DMS153 treated with DMSO at 0.1 percent for 48 hours (cell line): ENCODE measurements around the gene HSPB1.
"Not testable (repeated sequence)": the region's sequence is repeated elsewhere in the genome, so short reads cannot be mapped to it uniquely, and the experiment has no call there.

Source experiments
- DNase-seq: peaks from one replicate; lab custom pipeline; 2025; ENCODE audit not compliant: unreplicated experiment; lab: John Stamatoyannopoulos, UW

Gene HSPB1

DNA sequence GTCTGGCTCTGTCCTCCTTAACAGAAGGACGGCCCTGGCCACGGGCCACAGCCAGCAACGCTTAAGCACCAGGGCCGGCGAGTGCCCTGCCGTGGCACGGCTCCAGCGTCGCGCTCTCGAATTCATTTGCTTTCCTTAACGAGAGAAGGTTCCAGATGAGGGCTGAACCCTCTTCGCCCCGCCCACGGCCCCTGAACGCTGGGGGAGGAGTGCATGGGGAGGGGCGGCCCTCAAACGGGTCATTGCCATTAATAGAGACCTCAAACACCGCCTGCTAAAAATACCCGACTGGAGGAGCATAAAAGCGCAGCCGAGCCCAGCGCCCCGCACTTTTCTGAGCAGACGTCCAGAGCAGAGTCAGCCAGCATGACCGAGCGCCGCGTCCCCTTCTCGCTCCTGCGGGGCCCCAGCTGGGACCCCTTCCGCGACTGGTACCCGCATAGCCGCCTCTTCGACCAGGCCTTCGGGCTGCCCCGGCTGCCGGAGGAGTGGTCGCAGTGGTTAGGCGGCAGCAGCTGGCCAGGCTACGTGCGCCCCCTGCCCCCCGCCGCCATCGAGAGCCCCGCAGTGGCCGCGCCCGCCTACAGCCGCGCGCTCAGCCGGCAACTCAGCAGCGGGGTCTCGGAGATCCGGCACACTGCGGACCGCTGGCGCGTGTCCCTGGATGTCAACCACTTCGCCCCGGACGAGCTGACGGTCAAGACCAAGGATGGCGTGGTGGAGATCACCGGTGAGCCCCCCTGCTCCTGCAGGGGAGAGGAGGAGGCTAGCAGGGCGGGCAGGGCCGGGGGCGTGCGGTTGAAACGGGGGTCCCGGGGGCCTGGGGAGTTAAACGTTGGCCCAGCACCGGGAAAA, at the start of gene HSPB1:
Gene HSPB1, plus strand, starts transcription at position 327 of the 855 bp plus-strand sequence. Its CDS starts 40 bp downstream, at position 367.
- DNase-seq = peak; percentile 76

DNA sequence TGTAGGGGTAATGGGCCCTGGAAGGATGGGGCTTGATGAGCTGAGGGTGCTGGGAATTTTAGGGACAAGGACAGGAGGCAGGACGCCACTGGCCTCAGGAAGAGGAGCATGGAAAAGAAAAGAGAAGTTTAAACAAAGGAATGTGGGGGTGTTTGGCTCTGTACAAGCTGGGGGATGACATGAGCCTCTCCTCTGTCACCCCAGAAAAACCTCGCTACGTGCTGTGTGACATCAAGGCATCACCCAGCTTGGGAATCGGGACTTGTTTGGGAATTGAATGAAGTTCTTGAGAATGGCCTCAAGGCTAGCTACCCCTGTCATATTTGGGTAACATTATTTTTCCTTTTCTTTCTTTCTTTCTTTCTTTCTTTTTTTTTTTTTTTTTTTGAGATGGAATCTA, 47.7 kb upstream of the HSPB1 start:
- DNase-seq = no peak

DNA sequence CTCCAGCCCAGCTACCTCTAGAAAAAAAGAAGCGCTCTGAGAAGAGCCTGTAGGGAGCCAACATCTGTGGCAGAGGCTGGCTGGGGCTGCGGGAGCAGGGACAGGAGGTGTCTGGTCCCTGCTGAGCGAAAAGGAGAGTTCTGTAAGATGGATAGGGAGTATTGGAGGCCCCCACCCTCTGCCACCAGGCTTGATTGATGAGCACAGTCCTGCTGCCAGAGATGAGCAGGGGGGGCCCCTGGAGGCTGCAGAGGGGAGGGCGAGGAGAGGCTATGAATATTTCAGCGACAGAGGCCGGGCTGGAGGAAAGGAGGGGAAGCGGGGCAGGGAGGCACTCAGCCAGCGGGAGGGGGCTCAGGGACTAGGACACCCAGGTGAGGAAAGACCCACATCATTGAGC, 44.5 kb upstream of the HSPB1 start:
- no peak for DNase-seq

DNA sequence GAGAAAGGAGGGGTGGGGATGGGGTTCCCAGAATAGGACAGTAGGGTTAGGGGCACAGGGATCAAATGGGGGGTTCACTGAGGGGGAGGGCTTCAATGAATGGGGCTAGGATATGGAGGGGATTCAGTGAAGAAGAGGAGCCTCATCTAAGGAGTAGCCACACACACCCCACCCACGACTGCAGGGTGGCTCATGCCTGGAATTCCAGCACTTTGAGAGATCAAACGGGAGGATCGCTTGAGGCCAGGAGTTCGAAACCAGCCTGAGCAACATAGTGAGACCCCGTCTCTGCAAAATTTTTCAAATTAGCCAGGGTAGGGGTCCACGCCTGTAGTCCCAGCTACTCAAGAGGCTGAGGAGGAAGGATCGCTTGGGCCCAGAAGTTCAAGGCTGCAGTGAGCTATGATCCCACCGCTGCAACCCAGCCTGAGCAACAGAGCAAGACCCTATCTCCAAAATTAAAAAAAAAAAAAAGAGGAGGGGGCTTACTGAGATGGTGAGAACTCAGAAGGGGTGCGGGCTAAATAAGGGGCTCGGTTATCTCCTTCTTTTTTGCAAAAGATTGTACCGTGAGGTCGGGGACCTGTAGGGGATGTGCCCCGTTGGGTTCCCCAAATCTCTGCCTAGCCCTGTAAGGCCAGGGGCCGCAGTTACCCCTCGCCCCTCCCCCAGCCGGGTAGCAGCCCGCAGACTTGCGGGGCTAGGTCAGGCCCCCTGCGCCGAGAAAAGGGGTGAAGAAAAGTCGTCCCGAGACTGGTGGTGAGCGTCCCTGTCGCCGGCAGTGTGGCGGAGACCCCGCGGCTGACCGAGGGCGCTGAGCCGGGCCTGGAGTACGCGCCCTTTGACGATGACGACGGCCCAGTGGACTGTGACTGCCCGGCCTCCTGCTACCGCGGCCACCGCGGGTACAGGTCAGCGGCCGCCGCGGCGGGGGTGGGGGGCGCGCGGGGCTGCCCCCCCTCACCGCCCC, 43.1 kb upstream of the HSPB1 start:
- no peak for DNase-seq

DNA sequence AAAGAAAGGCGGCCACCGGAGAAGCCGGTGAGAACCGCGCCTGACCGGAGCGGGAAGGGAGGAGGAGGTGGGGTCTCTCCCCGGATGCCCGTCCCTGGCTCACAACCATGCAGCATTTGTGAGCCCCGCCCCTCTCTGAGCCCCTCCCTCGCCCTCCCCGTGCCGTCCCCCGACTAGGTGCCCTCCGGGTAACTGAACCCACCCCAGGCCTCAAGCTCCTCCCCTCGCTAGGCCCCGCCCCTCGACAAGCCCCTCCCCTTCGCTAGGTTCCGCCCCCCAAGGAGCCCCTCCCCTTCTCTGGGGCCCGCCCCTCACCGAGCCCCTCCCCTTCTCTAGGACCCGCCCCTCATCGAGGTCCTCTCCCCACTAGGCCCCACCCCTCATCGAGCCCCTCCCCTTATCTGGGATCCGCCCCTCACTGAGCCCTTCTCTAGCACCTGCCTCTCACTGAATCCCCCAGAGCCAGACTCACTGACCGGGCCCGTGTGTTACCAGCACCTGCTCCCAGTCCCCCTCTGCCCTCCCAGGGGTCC, 42.2 kb upstream of the HSPB1 start:
- peak; percentile 20 for DNase-seq

DNA sequence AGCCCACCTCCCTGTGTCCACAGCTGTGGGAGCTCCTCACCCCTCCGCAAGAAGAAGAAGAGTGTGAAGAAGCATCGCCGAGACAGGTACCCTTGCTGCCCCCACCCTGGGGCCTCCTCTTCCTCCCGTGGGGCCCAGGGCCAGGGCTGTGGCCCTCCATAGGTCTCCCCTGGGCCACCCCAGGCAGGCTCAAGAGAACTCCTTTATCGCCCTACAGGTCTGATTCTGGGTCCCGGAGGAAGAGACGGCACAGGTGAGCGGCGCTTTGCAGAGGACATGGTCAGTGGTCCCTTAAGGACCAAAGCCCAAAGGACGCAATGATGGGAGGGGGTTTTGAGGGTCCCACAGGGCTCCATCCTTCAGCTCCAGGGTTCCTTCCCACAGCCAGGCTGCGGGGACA, 41.1 kb upstream of the HSPB1 start:
- DNase-seq = no peak

DNA sequence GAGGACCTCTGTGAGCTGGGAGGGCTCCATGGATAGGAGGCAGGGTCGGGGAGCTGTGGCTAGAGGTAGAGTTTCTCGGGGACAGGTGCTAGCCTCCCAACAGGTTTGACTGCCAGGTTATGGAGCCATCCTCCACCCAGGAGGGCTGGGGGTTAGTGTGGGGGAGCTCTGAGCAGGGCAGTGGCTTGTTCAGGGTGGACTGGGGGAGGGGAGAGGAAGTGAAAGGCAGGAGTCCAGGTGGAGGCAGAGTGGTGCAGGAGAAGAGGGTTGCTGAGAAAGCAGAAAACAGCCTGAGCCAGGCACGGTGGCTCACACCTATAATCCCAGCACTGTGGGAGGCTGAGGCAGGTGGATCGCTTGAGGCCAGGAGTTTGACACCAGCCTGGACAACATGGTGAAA, 40.5 kb upstream of the HSPB1 start:
- DNase-seq = no peak

DNA sequence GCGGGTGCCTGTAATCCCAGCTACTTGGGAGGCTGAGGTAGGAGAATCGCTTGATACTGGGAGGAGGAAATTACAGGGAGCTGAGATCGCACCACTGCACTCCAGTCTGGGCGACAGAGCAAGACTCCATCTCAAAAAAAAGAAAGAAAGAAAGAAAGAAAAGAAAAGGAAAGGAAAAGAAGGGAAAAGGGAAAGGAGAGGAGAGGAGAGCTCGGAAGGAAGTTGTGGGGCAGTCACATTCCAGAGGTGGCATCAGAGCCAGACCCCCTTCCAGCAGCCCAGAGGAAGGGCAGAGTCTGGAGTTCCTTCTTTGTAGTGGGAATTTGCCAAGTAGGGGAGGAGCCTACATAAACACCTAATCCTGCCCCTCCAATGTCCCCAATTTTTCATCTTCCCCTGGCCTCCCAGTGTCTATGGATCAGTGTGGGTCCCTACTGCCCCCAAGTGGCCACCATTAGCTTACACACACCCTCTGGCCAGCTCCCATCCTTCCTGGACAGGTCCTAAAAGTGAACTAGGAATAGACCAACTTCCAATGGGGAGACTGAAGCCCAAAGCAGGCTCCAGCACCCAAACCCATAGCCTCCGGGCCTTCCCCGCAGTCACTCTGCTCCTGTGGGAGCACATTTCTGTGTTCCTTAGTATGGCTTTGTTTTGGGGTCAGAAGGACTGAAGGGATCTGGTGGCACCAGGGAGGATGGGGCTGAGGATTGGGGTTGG, 39.6 kb upstream of the HSPB1 start:
- peak; percentile 25 for DNase-seq

DNA sequence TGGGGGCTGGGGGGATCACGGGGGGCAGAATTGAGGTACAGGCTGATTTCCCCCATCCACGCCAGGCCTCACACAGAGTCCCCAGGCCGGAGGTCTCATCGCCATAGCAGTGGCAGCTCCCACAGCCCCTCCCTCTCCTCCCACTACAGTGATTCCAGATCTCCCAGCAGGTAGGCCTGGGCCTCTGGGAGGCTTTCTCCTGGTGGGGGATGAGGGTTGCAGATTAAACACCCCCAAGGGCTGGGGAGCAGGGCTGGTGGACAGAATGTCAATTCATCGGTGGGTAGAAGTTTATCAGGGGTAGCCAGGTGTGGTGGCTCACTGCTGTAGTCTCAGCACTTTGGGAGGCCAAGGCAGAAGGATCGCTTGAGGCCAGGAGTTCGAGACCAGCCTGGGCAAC, 37.2 kb upstream of the HSPB1 start:
- no peak for DNase-seq

DNA sequence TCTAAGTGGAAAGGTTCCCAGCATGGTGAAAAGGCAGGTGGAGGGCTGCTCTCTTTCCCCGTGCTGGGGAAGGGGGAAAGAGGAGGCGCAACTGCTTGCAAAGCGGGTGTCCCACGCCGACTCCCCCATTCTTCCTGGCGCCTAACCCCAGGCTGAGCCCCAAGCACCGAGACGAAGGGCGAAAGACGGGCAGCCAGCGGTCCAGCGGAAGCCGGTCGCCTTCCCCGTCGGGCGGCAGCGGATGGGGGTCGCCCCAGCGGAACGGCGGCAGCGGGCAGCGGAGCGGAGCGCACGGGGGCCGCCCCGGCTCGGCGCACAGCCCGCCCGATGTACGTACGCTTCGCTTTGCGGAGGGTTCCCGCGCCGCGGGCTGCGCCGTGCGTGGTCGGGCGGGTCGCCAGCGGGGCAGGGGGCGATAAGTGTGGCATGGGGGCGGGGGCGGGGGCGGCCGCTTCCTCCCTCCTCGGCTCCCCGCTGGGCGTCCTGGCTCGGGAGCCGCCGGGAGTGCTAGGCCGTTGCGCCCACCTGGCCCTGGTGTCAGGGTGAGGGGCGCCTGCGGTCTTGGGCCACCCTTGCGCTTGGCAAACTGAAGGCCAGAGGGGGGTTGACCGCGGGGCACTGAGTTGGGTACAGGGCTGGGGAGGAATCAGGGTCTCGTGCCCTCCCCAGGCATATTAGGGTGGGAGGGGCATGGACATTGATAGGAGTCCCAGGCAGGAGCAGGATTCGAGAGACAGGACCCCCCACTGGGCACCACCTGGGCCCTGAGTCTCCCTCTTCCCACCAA, 35.2 kb upstream of the HSPB1 start:
- no peak for DNase-seq

DNA sequence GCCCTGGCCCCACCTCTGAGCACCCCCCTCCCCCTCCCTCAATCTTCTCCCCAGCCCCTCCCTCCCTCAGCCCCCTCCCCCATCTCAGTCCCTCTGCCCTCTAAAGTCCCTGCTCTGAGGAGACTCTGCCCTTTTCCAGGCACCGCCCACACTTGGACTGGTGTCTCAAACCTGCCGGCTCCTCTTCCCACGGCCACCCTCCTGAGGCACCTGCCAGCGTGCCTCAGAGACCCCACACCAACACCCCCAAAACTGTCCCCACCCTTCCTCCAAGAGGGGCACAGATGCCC, 34.6 kb upstream of the HSPB1 start:
- DNase-seq = no peak

DNA sequence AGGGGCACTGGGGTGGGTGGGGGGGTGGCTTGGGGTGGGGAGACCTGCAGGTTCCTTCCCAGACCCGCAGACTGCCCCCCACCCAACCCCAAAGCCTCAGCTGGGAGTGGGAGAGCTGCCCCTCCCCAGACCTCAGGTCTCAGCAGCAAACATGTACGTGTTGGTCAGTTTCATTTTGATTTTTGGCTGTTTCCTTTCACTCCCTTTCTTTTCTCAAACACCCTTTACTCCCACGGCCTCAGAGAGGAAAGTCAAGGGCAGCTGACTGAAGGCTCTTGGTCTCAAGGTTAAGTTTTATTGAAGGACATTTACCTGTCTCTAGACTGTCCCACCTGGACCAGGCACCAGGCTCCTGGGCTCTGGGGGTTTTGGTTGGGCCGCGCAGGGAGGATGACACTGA, 34.1 kb upstream of the HSPB1 start:
- no peak for DNase-seq

DNA sequence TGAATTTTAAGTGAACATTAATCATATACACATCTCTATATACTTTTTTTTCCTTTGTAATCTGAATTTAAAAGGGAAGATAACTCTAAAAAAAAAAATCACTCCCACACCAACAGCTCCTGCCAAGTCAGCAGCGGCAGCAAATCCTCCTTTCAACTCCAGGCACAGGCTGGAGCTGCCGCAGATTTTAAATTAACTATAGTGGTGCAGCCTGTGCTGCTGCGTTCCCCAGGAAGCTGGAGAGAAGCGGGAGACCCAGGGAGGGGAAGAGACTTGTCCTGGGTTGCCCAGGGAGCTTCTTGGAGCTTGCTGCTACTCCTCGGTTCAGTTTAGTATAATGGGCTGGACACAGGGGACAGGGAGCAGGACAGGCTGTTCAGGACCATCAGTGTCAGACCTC, 32.6 kb upstream of the HSPB1 start:
- no peak for DNase-seq

DNA sequence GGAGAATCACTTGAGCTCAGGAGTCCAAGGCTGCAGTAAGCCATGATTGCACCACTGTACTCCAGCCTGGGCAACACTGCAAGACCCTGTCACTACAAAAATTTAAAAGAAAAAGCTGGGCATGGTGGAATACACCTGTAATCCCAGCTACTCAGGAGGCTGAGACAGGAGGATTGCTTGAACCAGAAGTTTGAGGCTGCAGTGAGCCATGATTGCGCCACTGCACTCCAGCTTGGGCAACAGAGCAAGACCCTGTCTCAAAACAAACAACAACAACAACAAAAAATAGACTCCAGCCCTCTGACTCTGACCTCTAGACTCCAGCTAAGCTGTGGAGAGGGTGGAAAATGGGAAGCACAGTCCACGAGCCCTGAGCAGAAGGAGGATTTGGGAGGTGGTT, 31.1 kb upstream of the HSPB1 start:
- DNase-seq = not testable (repeated sequence)

DNA sequence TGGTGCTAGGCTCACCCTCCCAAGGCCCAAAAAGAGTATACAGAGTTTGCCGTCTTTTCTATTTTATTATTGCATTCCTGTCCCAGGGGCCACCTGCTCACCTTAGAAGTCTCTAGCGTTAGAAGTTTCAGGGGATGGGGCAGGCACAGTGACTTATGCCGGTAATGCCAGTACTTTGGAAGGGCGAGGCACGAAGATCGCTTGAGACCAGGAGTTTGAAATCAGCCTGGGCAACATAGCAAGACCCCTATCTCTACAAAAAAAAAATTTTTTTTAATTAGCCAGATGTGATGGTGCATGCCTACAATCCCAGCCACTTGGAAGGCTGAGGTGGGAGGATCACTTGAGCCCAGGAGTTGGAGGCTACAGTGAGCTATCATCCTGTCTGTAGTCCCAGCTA, 30.3 kb upstream of the HSPB1 start:
- no peak for DNase-seq

DNA sequence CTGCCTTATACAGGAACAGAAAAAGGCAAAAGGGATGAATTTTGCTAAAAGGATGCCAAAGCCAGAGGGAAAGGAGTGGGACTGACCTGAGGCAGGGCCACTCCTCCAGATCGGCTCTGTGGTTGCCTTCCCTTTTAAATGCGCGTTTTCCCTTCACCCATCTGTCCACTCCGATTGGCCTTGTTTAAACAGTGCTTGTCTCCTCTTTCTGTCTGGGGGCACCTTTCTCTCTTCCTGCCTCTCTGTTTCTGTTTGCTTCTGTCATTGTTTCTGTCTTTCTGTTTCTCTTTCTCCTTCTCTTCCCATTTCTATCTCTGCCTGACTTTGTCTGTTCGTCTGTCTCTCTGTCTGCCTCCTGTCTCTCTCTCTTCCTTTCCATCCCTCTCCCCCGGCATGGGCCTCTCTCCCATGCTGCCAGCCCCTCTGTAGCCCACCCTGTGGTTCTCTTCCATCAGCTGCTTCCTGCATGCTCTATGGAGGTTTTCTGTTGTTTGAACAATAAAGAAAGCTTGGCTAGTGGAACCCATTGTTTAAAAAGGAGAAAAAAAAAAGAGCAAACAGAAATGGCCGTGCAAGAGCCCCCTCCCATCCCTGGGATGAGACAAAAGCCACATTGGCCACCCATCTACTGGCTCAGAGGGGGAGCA, 29.5 kb upstream of the HSPB1 start:
- peak; percentile 17 for DNase-seq

DNA sequence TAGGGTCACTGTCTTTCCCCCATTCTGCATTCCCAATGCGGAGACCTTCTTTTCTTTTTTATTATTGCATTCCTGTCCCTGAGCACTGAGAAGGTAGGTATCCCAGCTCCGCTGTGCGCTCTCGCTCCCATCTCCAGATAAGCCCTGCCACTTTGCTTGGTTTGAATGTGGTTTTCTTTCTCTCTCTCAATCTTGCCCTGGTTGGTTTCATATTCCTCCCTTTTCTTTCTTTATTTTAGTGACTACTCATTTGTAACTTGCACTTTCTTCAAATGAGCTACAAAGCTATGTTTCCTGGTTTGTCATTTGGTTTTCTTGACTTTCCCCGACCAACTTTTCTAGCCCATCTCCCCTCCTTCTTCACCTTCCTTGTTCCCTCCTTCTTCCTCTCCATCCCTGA, 29.0 kb upstream of the HSPB1 start:
- DNase-seq = no peak

DNA sequence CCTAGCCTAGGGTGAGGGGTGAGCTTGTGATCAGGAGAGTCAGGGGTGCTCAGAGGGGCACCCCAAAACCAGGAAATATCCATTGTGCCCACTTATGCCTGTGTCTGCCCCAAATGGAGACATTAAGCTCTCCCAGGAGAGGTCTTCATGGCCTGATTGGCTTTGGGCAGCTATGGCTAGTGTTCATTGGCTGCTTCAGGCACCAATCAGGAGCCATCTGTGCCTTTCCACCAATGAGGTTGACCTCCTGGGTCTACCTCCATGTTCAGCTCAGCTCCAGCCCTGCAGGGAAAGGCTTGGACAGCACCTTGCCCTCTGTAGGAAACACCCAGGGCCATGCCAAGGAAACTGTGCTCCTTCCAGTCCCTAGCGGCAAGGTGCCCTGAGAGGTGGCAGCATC, 23.9 kb upstream of the HSPB1 start:
- no peak for DNase-seq

DNA sequence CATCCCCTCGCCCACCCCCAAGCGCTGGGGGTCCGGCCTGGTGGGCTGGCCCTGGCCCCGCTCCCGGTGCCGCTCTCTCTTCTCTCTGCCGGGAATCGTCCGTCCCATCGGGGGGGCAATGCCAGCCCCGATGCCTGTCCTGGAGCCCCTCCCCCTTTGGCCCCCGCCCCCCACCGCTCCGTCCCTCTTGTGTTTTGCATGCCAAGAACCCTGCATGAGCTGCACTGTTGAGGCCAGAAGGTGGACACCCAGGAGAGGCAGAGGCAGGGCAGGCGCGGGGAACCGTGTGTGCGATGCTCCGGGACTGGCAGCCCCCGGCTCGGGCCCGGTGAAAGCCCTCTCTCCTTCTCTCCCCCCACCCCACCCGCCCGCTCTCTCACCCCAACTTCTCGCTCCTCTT, 22.1 kb upstream of the HSPB1 start:
- DNase-seq = no peak
